Esophagus muscularis mucosa (tissue), 4 donors: ENCODE results near the gene RAG1.

Experiments
- CTCF ChIP-seq, 3 experiments: fragments of 200-600 bp in 2 of 3; fragments of 450-650 bp in 1 of 3; sonication (generic) in 2 of 3; IDR thresholded peaks; one replicate each; pipeline ENCODE4 v1.5.1; 2017 to 2019; ENCODE audit warnings: antibody characterized with exemption in 3 of 3, mild to moderate bottlenecking in 2 of 3, moderate library complexity in 1 of 3
- EP300 ChIP-seq: sonication (generic); formaldehyde crosslinking; IDR thresholded peaks from one replicate; pipeline ENCODE4 v1.6.1; 2017; ENCODE audit warnings: antibody characterized with exemption
- POLR2A ChIP-seq: fragments of 450-650 bp; IDR thresholded peaks from one replicate; pipeline ENCODE4 v1.6.1; 2017; ENCODE audit warnings: antibody characterized with exemption, moderate library complexity, mild to moderate bottlenecking, low read depth
- POLR2AphosphoS5 ChIP-seq, 2 donors: sonication (generic); formaldehyde crosslinking; IDR thresholded peaks; one replicate each; pipeline ENCODE4 v1.6.1; 2017; ENCODE audit warnings: antibody characterized with exemption in 2 of 2

DNA sequence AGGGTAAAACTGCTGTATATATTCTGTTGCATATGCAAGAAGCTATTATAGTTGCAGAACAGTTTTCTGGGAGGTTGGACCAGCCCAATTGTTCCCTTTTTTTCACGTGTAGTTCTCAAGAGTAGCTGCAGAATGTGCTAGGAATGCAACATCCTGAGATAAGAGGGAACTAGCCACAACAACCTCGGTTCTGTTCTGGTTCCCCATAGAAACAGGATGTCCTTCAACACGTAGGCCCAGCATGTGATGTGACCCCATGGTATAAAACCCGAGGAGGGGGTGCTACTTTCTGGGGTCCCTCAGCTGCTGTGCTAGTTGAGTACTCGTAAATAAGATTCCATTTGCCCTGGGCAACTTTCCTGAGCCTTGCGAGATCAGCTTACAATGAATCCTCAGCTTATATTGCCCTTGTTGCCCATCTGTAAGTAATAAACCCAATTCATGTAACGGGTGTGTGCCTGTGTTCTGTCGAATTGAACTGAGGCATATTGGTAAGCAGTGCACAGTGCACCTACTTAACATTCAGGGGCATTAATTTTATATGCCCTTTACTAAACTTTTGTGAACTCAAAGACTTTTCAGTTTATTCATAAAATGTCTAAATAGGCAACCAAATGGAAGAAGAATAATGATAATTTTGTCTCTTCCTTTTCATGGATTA is 34.7 kb upstream of the RAG1 start:
- TF ChIP-seq CTCF (IDR thresholded peaks at IDR 0.05) (no peak), EP300 (no peak), POLR2AphosphoS5 (IDR thresholded peaks at IDR 0.05) (no peak), POLR2A (no peak)
